Frontal cortex (tissue), 4 donors: ENCODE measurements around the gene EHBP1. TPM values are rescaled to one million over a fixed set of nuclear protein-coding genes. Genes with fewer than 3 reads are reported as not detected.

Experiments used
- DNase-seq, 2 donors: peaks; one replicate each; pipeline ENCODE4 v3.0.0; 2012; ENCODE audit warnings: low spot score in 2 of 2
- FAIRE-seq: peaks from 2 replicates; lab custom pipeline; 2012; peaks lifted over from hg19 to GRCh38; lab: Jason Lieb, UNC
- small RNA-seq: library from RNA; depleted of rRNA; stranded (forward); fragments of <200 nt; gene quantifications from one replicate; pipeline ENCODE3, GENCODE V24; 2014
- total RNA-seq: library from RNA; depleted of rRNA; stranded (reverse); fragments of >200 nt; gene quantifications from one replicate; pipeline ENCODE4 v1.2.3, GENCODE V29; 2014
- donor health status: control.
- donor health status: control.
- donor health status: control.

EHBP1 gene
- total RNA-seq, 1 donor from 2014 or later = 127 TPM

DNA sequence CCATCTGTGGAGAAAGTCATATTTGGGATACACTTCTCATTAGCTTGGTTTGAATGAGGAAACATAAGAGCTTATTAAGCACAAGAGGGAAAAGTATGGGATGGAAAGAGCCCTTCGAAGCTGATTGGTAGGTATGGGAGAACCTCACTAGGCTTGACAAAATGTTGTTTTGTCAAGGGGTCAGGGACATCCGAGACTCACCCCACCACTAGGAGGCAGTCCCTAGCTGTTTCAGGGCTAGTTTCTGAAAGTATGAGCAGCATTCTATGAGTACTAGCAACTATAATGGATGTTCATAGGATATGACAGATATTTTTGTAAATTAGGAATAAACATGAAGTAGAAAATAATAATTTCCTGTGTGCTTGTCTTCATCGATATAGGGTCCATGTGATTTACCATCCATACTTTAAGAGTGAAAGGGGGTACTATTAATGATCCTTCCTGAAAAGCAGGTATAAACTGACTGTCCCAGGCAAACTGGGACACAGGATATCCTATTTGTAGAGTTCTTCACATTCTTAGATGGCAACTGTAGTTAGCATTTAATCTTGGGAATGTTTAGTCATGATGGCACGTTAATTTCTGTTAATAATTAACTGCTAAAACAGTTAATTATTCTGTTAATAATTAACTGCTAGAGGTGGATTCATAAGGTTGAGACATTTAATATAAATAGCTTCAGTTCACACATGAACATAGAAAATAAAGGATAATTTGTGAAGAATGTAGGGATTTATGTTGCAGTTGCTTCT, 373.5 kb downstream of the EHBP1 start:
- FAIRE-seq (no peak), DNase-seq (no peak)

GRCh38 chr2:63081404-63081803, 375.9 kb downstream of the EHBP1 start:
- no peak for FAIRE-seq

DNA sequence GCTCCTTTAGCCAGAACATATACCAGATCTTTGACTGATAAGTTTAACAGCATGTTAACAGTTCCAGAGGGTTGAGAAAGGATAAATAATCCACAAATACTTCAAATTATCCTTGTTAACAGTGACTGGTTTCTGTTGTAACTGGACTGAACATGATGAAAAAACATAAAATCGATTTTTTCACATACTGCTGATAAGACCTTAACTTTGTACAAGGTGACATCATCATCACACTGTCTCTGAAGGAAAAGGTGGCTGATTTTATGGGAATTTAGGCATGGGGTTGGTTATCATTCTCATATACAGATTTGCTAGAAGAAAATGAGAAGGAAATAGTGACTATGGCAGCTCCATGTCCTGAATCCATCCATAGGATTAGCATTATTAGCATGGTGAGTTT, 381.2 kb downstream of the EHBP1 start:
- DNase-seq = no peak
- no peak for FAIRE-seq

More at GRCh38 chr2:63081404-63081803, 375.9 kb downstream of the EHBP1 start:
- DNase-seq = no peak

DNA sequence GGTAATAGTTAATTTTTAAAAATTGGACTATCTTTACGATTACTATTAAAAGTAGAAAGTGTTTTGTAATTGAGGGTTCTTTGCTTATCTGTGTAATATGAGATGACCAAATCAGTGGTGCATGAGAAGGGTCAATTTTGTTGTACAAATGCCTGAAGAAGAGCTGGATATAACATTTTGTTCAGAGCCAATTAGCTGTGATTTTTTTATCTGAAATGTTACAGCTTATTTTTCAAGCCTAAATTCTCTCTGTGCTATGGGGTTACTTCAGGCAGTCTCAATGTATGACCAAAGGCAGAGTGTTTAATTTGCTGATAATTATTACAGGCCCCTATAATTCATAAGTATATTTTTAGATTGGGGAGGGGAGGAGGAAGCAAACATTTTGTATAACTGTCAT, 386.9 kb downstream of the EHBP1 start:
- no peak for FAIRE-seq
- no peak for DNase-seq

- FAIRE-seq = no peak
- no peak for DNase-seq
Observed at GRCh38 chr2:63092857-63093256, 387.3 kb downstream of the EHBP1 start.

GRCh38 chr2:63093502-63093901, 388.0 kb downstream of the EHBP1 start:
- FAIRE-seq (no peak), DNase-seq (no peak)

Small RNA genes lying within 50 kb of the gene (small RNA-seq; reads per million reads assigned to genes)
- not detected for gene RF00019

Other genes with a start within 250 kb of the EHBP1 start
- 4.9 TPM for gene TMEM17, start 199.5 kb upstream of the EHBP1 start, total RNA-seq